Stomach (tissue), 4 donors: Measurements from ENCODE around the gene COBL.

Experiments used
- EP300 ChIP-seq: sonication (generic); formaldehyde crosslinking; IDR thresholded peaks from one replicate; pipeline ENCODE4 v1.6.1; 2017; ENCODE audit warnings: antibody characterized with exemption
- POLR2A ChIP-seq, 4 donors: fragments of 450-650 bp; IDR thresholded peaks; one replicate each; pipeline ENCODE4 v1.6.1; 2016; ENCODE audit warnings: antibody characterized with exemption in 4 of 4, control low read depth in 2 of 4, mild to moderate bottlenecking in 1 of 4, moderate library complexity in 1 of 4
- POLR2AphosphoS5 ChIP-seq, 3 donors: sonication (generic); formaldehyde crosslinking; IDR thresholded peaks; one replicate each; pipeline ENCODE4 v1.6.1; 2016; ENCODE audit warnings: antibody characterized with exemption in 3 of 3
- TF ChIP-seq, protein P1 (sequence below), 7 experiments: fragments of 450-650 bp in 4 of 7; fragments of 200-600 bp in 3 of 7; sonication (generic) in 3 of 7; IDR thresholded peaks; one replicate each; pipeline ENCODE4 v1.5.1; 2016 to 2019; ENCODE audit warnings: antibody characterized with exemption in 7 of 7, control low read depth in 2 of 7, mild to moderate bottlenecking in 1 of 7

DNA sequence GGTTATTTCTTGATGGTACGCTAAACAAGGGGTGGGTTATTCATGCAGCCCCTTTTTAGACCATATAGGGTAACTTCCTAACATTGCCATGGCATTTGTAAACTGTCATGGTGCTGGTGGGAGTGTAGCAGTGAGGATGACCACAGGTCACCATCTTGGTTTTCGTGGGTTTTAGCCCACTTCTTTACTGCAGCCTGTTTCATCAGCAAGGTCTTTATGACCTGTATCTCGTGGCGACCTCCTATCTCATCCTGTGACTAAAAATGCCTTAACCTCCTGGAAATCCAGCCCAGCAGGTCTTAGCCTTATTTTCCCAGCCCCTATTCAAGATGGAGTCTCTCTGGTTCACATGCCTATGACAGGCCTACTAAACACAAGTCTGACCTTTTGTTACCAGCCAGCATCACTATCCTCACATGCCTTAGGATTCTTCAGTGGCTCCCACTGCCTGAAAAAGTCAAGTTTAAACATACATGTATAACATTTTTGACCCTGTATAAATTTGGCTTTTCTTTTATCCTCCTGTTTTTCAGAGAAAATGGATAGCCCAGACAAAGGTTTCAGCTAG, 13.2 kb upstream of the COBL start:
- TF ChIP-seq, protein P1, sequence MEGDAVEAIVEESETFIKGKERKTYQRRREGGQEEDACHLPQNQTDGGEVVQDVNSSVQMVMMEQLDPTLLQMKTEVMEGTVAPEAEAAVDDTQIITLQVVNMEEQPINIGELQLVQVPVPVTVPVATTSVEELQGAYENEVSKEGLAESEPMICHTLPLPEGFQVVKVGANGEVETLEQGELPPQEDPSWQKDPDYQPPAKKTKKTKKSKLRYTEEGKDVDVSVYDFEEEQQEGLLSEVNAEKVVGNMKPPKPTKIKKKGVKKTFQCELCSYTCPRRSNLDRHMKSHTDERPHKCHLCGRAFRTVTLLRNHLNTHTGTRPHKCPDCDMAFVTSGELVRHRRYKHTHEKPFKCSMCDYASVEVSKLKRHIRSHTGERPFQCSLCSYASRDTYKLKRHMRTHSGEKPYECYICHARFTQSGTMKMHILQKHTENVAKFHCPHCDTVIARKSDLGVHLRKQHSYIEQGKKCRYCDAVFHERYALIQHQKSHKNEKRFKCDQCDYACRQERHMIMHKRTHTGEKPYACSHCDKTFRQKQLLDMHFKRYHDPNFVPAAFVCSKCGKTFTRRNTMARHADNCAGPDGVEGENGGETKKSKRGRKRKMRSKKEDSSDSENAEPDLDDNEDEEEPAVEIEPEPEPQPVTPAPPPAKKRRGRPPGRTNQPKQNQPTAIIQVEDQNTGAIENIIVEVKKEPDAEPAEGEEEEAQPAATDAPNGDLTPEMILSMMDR (IDR thresholded peaks at IDR 0.05), result no peak
- TF ChIP-seq POLR2A (IDR thresholded peaks at IDR 0.05), result no peak
- no peak for TF ChIP-seq EP300
- no peak for TF ChIP-seq POLR2AphosphoS5 (IDR thresholded peaks at IDR 0.05)
